ENCODE data around the gene UHRF1. TPM values are rescaled to one million over a fixed set of nuclear protein-coding genes. Genes with fewer than 3 reads are reported as not detected.
"Not testable (repeated sequence)": the region's sequence is repeated elsewhere in the genome, so short reads cannot be mapped to it uniquely, and the experiment has no call there.

Gene UHRF1
- total and polyA plus RNA-seq, 2 experiments from 2014 or later = 26.9 to 29.4 TPM

DNA sequence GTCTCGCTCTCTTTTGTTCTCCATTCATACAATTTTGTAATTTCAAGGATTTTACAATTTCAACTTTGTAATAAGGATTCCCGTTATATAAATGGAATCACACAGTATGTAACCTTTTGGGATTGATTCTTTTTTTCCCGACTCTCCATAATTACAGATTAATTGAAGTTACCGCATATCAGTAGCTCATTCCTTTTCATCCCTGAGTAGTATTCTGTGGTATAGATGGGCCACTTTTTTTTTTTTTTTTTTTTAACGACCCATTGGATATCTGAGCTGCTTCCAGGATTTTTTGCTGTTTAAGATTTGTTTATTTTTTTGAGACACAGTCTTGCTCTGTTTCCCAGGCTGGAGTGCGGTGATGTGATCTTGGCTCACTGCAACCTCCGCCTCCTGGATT is 27.8 kb downstream of the UHRF1 start:
- no peak for DNase-seq
- H3F3A ChIP-seq (ENCODE audit: insufficient read depth) = 0 out of 2 replicates have a peak, but pooled peaks cover 10% of the 10 kb centered on the region
- no peak overlapping the region for H3K4me3 ChIP-seq
- 92 to 93% methylated on average over 7 of the region's 7 CpGs for WGBS, 2 experiments (ENCODE audit: low coverage in 1 of 2, low lambda C conversion rate in 2 of 2, missing lambda C conversion rate in 2 of 2)
- H3K79me2 ChIP-seq (ENCODE audit: insufficient read depth) = peaks cover 59% of the 10 kb centered on the region
- H3K9me3 ChIP-seq (ENCODE audit: low read depth) = no peaks in the 10 kb centered on the region
- H3K4me2 ChIP-seq (ENCODE audit: unreplicated experiment) = no peak overlapping the region
- no peak overlapping the region for H2AFZ ChIP-seq
- H3K27me3 ChIP-seq (replicated peaks; ENCODE audit: insufficient read depth) = no peaks in the 10 kb centered on the region
- H3K36me3 ChIP-seq (ENCODE audit: low read depth) = 0 out of 2 replicates have a peak, but pooled peaks cover 7% of the 10 kb centered on the region
- H3K4me1 ChIP-seq (ENCODE audit: insufficient read depth) = no peaks in the 10 kb centered on the region
- in situ Hi-C loops (cut with MboI) = no loop called here
- no peak overlapping the region for H3K9ac ChIP-seq
- no peak overlapping the region for H3K27ac ChIP-seq
- H4K20me1 ChIP-seq (ENCODE audit: insufficient read depth) = no peaks in the 10 kb centered on the region
- H3K9me2 ChIP-seq (ENCODE audit: insufficient read depth) = no peaks in the 10 kb centered on the region
- TF ChIP-seq EZH2 (IDR thresholded peaks at IDR 0.05; ENCODE audit: insufficient read depth, poor library complexity, severe bottlenecking) (no peak), EZH2phosphoT487 (IDR thresholded peaks at IDR 0.05; ENCODE audit: insufficient read depth, low read depth) (no peak)

DNA sequence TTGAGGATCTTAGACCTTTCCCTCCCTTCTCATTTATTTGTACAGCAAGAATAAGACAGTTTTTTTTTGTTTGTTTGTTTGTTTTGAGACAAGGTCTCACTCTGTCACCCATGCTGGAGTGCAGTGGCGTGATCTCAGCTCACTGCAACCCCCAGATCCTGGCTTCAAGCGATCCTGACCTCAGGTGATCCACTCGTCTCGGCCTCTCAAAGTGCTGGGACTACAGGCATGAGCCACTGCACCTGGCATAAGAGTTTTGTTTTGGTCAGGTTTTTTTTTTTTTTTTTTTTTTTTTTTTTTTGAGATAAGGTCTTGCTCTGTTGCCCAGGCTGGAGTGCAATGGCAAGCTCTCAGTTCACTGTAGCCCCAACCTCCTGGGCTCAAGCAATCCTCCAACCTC is 29.2 kb downstream of the UHRF1 start:
- H3K4me1 ChIP-seq (ENCODE audit: insufficient read depth); DNase-seq; H3K9me2 ChIP-seq (ENCODE audit: insufficient read depth); H3F3A ChIP-seq (ENCODE audit: insufficient read depth); H3K9ac ChIP-seq; H4K20me1 ChIP-seq (ENCODE audit: insufficient read depth); H3K27ac ChIP-seq; H3K4me2 ChIP-seq (ENCODE audit: unreplicated experiment); H3K4me3 ChIP-seq; in situ Hi-C loops (cut with MboI); H2AFZ ChIP-seq; H3K9me3 ChIP-seq (ENCODE audit: low read depth); H3K27me3 ChIP-seq (replicated peaks; ENCODE audit: insufficient read depth); H3K36me3 ChIP-seq (ENCODE audit: low read depth): not testable (repeated sequence)
- 96% methylated on average over 4 of the region's 4 CpGs for WGBS, 2 experiments (ENCODE audit: low coverage in 1 of 2, low lambda C conversion rate in 2 of 2, missing lambda C conversion rate in 2 of 2)
- H3K79me2 ChIP-seq (ENCODE audit: insufficient read depth) = peaks cover 50% of the 10 kb centered on the region

DNA sequence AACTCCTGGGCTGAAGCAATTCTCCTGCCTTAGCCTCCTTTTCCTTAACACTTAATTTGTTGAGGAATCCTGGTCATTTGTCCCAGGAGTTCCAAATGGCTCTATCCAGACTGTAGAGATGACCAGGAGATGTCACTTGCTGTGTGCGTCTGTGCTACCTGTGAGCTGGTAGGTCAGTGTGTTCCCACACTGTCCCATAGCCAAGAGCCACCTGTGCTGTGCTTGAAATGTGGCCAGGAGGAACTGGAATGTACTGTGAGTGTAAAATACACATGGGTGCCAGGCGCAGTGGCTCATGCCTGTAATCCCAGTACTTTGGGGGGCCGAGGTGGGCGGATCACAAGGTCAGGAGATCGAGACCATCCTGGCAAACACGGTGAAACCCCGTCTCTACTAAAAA is 30.2 kb downstream of the UHRF1 start:
- Histone ChIP-seq H3K4me3 (no peak overlapping the region), H3K9me3 (ENCODE audit: low read depth) (no peaks in the 10 kb centered on the region), H3K4me2 (ENCODE audit: unreplicated experiment) (no peak overlapping the region), H3K36me3 (ENCODE audit: low read depth) (peaks cover 3% of the 10 kb centered on the region; the same call in 1 of the 2 replicates), H3K79me2 (ENCODE audit: insufficient read depth) (peaks cover 45% of the 10 kb centered on the region), H2AFZ (no peak overlapping the region), H3K27ac (no peak overlapping the region), H3K9me2 (ENCODE audit: insufficient read depth) (no peaks in the 10 kb centered on the region), H3F3A (ENCODE audit: insufficient read depth) (0 out of 2 replicates have a peak, but pooled peaks cover 10% of the 10 kb centered on the region), H4K20me1 (ENCODE audit: insufficient read depth) (no peaks in the 10 kb centered on the region), H3K9ac (no peak overlapping the region), H3K4me1 (ENCODE audit: insufficient read depth) (no peaks in the 10 kb centered on the region), H3K27me3 (replicated peaks; ENCODE audit: insufficient read depth) (no peaks in the 10 kb centered on the region)
- in situ Hi-C loops (cut with MboI) = no loop called here
- no peak for DNase-seq
- 98 to 99% methylated on average over 7 of the region's 7 CpGs for WGBS, 2 experiments (ENCODE audit: low coverage in 1 of 2, low lambda C conversion rate in 2 of 2, missing lambda C conversion rate in 2 of 2)
- TF ChIP-seq EZH2 (IDR thresholded peaks at IDR 0.05; ENCODE audit: insufficient read depth, poor library complexity, severe bottlenecking) (no peak), EZH2phosphoT487 (IDR thresholded peaks at IDR 0.05; ENCODE audit: insufficient read depth, low read depth) (no peak)

DNA sequence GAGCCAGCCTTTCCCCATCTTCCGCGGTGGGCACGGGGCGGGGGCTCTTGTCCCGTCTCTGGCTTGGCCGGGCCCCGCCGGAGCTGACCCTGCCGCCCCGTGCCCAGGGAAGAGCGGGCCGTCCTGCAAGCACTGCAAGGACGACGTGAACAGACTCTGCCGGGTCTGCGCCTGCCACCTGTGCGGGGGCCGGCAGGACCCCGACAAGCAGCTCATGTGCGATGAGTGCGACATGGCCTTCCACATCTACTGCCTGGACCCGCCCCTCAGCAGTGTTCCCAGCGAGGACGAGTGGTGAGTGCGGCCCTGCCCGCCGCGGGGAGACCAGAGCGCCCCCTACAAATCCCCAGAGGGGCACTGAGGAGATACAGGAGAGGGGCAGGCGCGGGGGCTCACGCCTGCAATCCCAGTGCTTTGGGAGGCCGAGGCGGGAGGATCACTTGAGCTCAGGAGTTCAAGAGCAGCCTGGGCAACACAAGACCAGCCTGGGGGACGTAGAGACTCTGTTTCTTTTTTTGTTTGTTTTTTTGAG is 32.4 kb downstream of the UHRF1 start:
- H3K4me1 ChIP-seq (ENCODE audit: insufficient read depth); H3K4me3 ChIP-seq; H3K4me2 ChIP-seq (ENCODE audit: unreplicated experiment); H3K27me3 ChIP-seq (replicated peaks; ENCODE audit: insufficient read depth); in situ Hi-C loops (cut with MboI); H3K27ac ChIP-seq; H3K36me3 ChIP-seq (ENCODE audit: low read depth); H4K20me1 ChIP-seq (ENCODE audit: insufficient read depth); H3K9me3 ChIP-seq (ENCODE audit: low read depth); H2AFZ ChIP-seq; H3F3A ChIP-seq (ENCODE audit: insufficient read depth); DNase-seq; H3K9me2 ChIP-seq (ENCODE audit: insufficient read depth); H3K9ac ChIP-seq: not testable (repeated sequence)
- peaks cover 28% of the 10 kb centered on the region for H3K79me2 ChIP-seq (ENCODE audit: insufficient read depth)
- 98 to 99% methylated on average over 24 to 34 of the region's 35 CpGs for WGBS, 2 experiments (ENCODE audit: low coverage in 1 of 2, low lambda C conversion rate in 2 of 2, missing lambda C conversion rate in 2 of 2)

DNA sequence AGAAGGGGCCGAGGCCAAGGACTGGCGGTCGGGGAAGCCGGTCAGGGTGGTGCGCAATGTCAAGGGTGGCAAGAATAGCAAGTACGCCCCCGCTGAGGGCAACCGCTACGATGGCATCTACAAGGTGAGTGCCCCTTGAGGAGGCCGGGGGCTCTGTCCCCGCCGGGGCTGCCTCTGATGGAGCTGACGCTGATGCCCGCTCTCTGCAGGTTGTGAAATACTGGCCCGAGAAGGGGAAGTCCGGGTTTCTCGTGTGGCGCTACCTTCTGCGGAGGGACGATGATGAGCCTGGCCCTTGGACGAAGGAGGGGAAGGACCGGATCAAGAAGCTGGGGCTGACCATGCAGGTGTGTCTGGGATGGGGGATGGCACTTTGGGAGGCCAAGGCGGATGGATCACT is 41.3 kb downstream of the UHRF1 start:
- H3K9me2 ChIP-seq (ENCODE audit: insufficient read depth); H3K9ac ChIP-seq; H3K4me2 ChIP-seq (ENCODE audit: unreplicated experiment); H4K20me1 ChIP-seq (ENCODE audit: insufficient read depth); H3F3A ChIP-seq (ENCODE audit: insufficient read depth); DNase-seq; H2AFZ ChIP-seq; H3K9me3 ChIP-seq (ENCODE audit: low read depth); H3K4me1 ChIP-seq (ENCODE audit: insufficient read depth); H3K27me3 ChIP-seq (replicated peaks; ENCODE audit: insufficient read depth); H3K27ac ChIP-seq; in situ Hi-C loops (cut with MboI); H3K36me3 ChIP-seq (ENCODE audit: low read depth); H3K4me3 ChIP-seq; H3K79me2 ChIP-seq (ENCODE audit: insufficient read depth): not testable (repeated sequence)
- WGBS, 2 experiments (ENCODE audit: low coverage in 1 of 2, low lambda C conversion rate in 2 of 2, missing lambda C conversion rate in 2 of 2) = 96 to 98% methylated on average over 22 to 23 of the region's 23 CpGs

All from GM23248 (cell line).